ENCODE measurements around the gene NDUFS1. TPM values are rescaled to one million over a fixed set of nuclear protein-coding genes. Genes with fewer than 3 reads are reported as not detected.

Gene NDUFS1
- total RNA-seq, 1 donor from 2014 or later = 94.4 TPM

DNA sequence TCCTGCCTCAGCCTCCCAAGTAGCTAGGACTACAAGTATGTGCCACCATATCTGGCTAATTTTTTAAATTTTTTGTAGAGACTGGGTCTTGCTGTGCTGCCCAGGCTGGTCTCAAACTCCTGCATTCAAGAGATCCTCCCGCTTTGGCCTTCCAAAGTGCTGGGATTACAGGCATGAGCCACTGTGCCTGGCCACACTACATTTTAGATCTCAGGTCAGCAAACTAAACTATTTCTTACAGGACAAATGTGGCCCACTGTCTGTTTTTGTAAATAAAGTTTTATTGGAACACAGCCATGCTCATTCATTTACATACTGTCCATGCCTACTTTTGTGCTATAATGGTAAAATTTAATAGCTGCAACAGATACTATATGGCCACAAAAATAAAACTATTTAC, 91.0 kb downstream of the NDUFS1 start:
- no peak for DNase-seq (ENCODE audit: low spot score)

Other genes with a start within 250 kb of the NDUFS1 start
- gene INO80D, start 73.3 kb downstream of the NDUFS1 start, total RNA-seq = 42.8 TPM
- 559 TPM for gene EEF1B2, start 451 bp upstream of the NDUFS1 start, total RNA-seq
- 13.0 TPM for gene ZDBF2, start 115.2 kb upstream of the NDUFS1 start, total RNA-seq

All from ureter (tissue), 1 donor.